Testis (tissue), 2 donors: Measurements from ENCODE around the gene S100A14.

Source experiments
- CTCF ChIP-seq, 3 experiments: fragments of 450-650 bp in 2 of 3; fragments of 200-600 bp in 1 of 3; sonication (generic) in 1 of 3; IDR thresholded peaks; one replicate each; pipeline ENCODE4 v1.5.1; 2016 to 2019; ENCODE audit warnings: antibody characterized with exemption in 3 of 3, mild to moderate bottlenecking in 2 of 3, moderate library complexity in 1 of 3
- POLR2A ChIP-seq: fragments of 450-650 bp; IDR thresholded peaks from one replicate; pipeline ENCODE4 v1.6.1; 2017; ENCODE audit warnings: antibody characterized with exemption, mild to moderate bottlenecking, moderate library complexity

GRCh38 chr1:153629343-153629665 lies 13.2 kb upstream of the S100A14 start:
- TF ChIP-seq POLR2A (no peak), CTCF (IDR thresholded peaks at IDR 0.05) (no peak)
